ENCODE results near the gene PML.

The PML gene, protein sequence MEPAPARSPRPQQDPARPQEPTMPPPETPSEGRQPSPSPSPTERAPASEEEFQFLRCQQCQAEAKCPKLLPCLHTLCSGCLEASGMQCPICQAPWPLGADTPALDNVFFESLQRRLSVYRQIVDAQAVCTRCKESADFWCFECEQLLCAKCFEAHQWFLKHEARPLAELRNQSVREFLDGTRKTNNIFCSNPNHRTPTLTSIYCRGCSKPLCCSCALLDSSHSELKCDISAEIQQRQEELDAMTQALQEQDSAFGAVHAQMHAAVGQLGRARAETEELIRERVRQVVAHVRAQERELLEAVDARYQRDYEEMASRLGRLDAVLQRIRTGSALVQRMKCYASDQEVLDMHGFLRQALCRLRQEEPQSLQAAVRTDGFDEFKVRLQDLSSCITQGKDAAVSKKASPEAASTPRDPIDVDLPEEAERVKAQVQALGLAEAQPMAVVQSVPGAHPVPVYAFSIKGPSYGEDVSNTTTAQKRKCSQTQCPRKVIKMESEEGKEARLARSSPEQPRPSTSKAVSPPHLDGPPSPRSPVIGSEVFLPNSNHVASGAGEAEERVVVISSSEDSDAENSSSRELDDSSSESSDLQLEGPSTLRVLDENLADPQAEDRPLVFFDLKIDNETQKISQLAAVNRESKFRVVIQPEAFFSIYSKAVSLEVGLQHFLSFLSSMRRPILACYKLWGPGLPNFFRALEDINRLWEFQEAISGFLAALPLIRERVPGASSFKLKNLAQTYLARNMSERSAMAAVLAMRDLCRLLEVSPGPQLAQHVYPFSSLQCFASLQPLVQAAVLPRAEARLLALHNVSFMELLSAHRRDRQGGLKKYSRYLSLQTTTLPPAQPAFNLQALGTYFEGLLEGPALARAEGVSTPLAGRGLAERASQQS

DNA sequence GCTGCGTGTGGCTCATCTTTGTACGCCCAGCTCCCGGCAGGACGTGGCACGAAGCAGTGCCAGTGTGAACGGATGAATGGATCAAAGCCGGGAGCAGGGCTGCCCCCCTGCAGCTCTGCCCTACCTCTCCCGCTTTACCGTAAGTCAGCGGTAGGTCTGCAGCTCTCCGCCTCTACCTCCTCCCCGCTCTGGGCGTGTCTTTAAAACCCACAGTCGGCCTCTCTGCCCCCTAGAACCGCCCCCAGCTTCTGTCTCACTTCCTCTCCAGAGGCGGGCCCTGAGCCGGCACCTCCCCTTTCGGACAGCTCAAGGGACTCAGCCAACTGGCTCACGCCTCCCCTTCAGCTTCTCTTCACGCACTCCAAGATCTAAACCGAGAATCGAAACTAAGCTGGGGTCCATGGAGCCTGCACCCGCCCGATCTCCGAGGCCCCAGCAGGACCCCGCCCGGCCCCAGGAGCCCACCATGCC lies at the start of gene PML:
Gene PML, plus strand, starts transcription at position 304 of the 471 bp plus-strand sequence. Its CDS starts 97 bp downstream, at position 401.
- peak; percentile 78 for DNase-seq

DNA sequence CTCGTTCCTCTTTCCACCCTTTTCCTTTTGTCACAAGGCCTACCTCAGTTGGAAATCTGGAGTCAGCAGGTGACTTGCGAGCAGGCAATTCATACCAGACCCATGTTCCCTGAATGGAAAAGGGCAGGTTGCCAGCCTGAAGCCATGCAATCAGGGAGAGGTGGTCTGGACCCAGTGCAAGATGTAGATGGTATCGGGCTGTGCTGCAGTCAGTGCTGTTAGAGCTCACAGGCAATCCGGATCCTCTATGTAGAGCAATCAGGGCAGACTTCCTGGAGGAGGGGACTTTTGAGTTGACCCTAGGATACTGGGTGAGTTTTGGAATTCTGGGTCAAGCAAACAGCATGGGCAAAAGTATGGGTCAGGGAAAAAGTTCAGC lies 49.4 kb upstream of the PML start:
- no peak for DNase-seq

DNA sequence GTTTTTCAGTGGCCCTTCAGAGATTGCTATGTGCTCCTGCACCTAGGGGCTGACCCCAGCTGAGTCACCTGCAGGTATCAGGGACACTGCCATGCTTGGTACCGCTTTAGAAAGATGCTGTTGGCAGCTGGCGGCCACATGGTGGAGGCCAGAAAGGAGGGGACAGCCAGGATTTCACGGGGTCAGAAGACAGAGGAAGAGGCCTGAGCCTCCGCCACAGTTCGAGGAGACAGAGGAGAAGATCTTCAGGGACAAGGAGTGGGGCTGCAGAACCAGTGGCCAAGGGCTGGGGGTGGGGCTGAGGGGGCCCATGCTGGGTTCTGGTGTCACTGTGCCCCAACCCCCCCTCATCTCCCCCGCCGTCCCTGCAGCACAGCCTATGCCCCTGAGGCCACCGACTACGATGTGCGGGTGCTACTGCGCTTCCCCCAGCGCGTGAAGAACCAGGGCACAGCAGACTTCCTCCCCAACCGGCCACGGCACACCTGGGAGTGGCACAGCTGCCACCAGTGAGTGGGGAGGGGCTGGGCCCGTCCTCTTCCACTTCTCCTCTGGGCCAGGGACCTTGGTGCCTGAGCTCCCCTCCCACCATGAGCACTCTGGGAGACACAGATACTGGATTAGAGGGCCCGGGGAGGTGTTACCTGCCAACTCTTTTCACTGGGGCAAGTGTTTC lies 48.3 kb upstream of the PML start:
- DNase-seq, result no peak

DNA sequence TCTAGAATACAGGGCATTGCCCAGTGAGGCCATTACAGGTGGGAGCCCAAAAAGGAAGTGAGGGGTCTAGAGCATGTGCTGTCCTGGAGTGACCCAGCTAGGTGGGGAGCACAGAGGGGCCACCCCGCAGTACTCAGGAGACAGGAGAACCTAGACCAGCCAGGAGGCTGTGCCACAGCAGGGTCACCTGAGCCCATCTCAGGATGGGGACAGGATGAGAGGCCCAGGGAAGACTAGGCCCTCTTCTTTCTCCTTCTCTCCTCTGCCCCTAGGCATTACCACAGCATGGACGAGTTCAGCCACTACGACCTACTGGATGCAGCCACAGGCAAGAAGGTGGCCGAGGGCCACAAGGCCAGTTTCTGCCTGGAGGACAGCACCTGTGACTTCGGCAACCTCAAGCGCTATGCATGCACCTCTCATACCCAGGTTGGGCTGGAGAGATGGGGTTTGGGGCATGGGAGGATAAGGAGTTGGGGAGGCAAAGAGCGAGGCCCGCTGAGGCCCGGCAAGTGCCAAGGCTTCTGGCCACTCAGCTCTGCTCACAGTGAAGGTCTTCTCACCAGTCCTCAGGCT lies 47.6 kb upstream of the PML start:
- no peak for DNase-seq

DNA sequence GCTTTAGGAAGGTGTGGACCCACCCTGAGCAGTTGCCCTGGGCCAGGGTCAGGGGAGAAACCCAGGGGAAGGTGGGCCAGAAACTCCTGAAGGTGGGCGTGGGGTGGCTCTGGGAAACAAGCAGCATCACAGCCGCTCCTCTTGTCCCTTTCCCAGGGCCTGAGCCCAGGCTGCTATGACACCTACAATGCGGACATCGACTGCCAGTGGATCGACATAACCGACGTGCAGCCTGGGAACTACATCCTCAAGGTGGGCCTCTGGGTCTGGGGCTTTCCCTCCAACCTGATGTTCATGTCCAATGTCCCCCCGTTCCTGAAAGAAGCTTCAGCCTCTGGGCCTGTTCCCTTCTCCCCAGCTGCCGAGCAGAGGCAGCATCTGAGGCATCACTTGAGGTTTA lies 46.9 kb upstream of the PML start:
- no peak for DNase-seq

DNA sequence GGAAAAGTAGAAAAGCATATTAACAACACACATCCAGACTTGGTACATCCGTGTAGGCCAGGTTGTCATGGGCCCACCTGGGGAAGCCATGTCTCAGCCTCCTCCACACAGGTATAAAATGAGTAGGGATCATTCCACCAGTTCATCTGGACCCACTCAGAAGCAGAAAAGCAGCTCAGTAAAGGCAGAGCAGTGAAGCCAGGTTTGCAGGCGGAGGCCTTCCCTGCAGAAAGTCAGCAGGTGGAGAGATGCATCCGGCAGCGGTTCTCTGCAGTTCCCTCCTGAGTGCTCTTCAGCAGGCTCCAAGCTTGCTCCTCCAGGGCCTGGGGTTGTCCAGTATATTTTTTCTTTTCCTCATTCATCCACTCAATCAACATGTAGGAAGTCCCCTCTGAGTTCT lies 46.1 kb upstream of the PML start:
- DNase-seq, result no peak

DNA sequence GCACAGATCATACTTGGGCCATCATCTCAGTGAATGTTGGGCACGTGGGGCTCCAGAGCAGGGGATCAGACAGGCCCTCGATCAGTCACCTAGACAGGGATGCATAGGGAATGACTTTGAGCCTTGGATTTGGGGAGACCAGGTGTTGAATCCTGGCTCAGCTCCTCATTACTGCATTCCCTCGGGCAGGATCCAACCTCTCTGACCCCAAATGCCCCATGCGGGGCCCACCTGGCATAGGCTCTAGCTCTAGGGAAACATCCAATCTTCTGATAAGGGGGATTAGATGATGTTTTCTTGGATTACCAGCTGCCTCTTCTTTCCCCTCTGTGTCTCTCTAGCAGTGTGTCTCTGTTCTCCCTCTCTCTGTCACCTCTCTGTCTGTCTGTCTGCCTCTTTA lies 45.5 kb upstream of the PML start:
- DNase-seq, result no peak

DNA sequence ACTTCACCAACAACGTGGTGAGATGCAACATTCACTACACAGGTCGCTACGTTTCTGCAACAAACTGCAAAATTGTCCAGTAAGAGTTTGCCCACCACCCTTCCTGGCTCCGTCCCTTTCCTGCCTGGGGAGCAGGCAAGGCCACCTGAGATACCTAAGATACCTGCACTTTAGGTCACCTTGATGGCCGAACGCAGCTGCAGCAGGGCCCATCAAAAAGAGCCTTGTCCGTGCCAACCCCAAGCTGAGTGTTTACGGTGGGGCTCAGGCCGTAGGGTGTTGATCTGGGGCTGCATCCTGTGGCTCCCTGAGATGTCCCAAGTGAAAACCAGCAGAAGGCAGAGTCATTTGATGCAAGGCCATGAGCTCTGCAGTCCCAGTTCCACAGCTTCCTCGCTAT lies 45.0 kb upstream of the PML start:
- DNase-seq, result no peak

DNA sequence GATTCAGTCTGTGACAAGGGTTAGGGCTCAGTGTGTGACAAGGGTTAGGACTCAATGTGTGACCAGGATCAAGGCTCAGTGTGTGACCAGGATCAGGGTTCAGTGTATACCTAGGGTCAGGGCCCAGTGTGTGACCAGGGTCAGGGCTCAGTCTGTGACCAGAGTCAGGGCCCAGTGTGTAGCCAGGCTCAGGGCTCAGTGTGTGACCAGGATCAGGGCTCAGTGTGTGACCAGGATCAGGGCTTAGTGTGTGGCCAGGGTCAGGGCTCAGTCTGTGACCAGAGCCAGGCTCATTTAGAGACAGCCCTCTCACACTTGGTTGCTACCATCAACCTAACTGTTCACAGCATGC lies 44.1 kb upstream of the PML start:
- DNase-seq, result no peak

DNA sequence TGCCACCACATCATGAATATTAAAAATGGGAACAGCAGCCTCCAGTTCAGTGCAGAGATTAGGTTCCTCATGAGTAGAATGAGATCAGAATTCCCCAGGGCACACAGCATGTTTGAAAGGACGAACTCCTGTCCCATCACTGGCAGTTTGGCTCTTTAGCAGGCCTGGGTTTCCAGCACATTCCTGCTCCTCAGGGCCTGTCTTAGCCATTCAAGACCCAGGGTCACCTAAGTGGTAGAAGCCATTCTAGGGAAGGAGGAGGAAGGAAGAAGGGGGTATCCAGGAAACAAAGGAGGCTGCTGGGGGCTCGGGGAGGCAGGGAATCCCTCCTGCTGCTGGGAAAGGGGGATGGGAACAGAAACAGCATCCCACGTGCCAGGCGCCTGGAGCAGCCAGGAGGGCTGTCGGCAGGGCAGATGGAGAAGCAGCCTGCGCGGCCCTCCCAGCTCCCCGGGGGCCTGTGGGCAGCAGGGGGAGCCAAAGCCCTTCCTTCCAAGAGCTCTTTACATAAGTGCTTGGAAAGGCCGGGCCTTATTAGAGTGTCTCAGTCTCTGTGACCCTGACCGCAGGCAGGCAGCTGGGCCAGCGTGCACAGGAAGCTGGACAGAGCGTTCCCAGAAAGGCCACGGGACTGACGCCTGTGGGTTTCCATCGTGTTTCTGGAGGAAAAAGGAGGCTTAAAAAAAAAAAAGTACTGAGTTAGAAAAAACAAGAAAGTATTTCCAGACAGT lies 43.5 kb upstream of the PML start:
- DNase-seq, result peak; percentile 54

DNA sequence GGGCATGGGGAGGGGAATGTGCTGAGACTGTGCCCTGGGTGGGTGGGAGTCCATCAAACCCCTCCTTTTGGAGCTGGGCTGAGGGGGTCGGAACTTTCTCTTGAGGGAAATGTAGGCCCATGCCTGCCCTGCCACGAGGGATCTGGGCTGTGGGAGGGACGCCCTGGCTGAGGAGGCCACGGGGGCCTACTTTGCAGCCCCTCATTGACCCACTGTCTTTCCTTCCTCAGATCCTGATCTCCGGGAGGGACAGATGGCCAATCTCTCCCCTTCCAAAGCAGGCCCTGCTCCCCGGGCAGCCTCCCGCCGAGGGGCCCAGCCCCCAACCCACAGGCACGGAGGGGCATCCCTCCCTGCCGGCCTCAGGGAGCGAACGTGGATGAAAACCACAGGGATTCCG lies 42.9 kb upstream of the PML start:
- DNase-seq, result no peak

DNA sequence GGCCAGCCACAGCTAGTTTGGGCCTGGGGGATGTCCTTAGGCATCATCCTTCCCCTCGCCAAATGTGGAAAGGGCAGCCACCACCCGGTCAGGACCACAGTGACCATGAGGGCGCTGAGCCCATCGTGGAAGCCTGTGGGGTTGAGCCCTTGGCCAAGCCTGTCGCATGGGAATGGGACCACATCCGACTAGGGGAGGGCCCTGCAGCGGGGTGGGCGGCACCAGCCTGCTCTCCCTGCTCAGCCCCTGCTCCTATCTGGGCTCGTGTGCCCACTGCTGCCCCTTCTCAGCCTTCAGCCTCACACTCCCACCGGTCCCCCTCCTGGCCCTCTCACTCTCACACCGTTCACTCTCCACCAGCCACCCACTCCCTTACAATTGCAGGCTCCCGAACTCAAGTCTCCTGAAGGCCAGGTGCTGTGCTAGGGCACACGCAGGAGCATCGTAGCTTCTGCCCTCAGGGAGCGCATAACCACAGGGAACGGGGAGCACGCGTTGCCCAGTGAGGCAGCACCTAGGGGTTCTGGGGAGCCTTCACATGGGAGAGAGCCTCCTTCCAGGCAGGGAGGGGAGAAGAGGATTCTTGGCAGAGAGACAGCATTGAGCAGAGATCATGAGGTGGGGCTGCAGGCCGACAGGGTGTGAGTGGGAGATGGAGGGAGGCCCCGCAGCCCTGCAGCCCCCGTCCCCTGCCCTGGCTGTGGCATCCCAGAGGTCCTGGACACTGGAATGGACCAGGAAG lies 42.2 kb upstream of the PML start:
- DNase-seq, result no peak

DNA sequence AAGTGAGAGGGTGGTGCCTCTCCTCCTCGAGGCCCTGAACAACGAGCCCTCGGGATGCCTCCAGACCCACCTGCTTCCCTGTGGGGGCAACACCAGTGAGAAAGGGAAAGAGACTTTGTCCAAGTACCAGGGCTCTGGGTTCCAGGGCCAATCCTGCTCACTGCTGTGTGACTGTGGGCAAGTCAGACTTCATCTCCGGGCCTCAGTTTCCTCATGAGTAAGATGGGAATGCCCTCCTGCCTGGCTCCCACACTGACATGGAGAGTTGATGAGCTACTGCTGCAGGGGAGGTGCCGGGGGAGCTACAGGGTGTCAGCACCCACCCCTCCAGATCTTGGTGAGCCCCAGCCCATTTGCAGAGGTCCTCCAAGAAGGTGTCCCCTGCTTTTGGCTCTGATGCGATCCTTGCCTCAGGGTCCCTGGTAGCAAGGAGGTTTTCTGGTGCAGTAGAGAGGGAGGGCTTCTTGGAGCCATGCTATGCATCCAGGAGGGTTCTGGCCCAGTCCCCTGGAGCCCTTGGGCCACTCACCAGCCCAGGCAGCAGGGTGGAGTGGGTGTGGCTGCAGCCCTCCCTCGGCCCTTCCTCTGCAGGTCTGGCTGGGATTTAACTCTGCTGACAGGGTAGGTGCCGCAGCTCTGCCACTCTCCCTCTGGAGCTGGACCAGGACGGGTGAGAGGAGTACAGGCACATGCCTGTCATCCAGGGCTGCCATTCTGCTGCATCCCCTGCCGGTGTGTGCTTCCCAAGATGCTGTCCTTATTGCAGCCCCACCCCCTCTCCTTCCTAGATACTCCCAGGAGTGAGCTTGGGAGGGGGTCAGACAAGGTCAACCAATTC lies 41.4 kb upstream of the PML start:
- no peak for DNase-seq

DNA sequence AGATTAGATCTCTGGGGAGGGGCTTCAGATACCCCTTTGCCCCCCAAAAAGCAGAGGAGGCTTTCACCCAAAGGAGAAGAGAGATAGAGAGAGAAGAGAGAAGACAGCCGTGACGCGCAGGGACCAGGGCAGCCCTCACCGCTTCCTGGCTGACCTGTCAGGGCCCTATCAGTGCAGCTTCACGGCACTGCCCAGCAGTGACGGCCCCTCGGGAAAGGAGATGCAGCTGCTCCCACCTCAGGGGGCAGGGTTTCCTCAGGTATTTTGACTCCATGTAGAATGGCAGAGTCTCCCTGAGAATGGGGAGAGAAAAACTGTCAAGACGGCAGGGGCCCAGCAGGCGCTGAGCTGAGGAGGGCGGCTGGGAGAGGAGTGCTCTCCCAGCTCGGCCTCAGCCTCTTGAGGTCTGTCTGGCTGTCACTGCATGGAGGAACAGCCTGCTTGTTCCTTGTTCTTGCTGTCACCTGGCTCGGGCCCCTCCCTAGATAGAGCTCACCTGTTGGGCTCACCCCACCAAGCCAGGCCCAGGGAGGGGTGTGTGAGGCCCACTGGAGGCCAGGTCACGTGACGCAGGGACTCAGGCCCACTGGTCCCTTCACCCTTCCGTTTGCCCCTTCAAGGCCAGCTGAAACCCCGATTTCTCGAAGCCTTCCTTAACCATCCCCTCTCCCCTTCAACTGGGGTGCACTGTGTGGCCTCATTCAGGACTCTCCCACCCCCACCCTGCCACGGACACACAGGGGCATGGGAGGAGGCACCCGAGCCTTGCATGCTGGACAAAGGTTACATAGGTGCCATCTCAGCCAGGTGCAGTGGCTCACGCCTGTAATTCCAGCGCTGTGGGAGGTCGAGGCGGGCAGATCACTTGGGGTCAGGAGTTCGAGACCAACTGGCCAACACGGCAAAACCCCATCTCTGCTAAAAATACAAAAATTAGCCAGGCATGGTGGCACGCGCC lies 40.0 kb upstream of the PML start:
- no peak for DNase-seq

DNA sequence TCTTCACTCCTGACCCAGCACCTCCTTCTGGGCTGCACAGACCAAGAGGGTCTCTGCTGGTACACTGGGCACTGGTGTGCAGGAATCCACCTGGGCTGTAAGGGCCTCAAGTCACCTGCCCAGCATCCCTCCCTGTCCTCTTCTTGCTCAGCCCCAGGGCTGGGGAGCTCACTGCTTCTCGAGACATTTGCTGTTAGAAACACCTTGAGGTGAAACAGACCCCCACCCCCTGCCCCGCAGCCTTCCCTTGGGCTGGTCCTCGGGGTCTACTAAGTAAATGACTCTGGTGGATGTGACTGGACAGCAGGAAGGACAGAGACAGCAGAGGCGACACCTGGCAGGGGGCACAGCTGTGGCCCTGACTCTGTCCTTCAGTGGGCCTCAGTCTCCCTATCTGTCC lies 39.2 kb upstream of the PML start:
- DNase-seq, result no peak

DNA sequence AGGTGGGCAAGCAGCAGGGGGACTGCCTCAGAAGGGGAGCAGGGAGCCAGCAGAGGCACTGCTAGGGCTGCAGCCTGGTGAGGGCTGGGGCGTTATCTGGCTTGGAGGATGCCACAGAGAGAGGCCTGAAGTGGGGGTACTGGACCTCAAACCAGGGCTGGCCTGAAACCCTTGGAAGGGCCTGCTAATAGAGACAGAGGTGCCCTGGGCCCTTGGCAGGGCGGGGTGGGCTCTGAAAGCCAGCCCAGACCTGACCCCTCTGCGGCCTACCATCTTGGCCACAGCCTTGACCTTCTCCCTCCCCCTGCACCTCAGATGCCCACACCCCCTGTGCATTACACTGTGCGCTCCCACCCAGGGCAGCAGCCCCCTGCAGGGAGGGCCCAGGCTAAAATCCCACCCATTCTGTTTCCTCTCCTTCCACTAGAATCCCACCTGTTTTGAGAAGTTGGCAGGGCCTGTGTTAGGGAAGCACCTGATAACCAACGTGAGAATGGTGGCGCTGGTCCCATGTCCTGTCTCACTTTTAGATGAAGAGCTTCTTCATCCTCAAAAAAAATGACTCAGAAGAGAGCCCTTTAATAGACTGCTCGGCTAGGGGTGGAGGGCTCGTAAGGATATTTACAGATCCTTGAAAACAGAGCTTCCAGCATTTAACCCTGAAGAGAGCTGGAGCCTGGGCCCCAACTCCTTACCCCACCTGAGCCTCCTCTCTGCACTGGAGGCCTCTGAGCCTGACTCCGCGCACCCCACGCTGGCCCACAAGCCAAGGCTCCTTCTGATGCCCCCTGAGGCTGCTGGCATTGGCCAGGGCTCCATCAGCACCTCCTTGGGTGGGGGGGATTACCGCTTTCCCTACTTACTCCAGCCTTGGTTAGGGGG lies 38.4 kb upstream of the PML start:
- no peak for DNase-seq

DNA sequence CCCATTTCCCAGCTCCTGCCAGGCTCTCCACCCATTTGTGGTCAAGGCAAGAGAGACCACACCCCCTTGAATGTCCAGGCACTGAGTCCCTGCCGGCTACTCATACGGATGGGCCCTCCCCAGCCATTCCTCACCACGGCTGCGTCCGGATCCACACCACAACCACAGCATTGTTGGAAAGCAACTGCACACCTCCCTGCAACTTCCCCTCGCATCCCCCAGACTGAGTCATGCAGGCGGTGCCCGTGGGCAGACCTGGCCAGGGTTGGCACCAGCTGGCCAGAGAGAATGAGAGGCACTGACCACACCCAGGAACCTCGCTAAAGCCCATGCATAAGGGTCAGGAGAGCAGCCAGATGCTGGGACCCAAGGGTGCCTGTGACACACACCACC lies 37.8 kb upstream of the PML start:
- no peak for DNase-seq

DNA sequence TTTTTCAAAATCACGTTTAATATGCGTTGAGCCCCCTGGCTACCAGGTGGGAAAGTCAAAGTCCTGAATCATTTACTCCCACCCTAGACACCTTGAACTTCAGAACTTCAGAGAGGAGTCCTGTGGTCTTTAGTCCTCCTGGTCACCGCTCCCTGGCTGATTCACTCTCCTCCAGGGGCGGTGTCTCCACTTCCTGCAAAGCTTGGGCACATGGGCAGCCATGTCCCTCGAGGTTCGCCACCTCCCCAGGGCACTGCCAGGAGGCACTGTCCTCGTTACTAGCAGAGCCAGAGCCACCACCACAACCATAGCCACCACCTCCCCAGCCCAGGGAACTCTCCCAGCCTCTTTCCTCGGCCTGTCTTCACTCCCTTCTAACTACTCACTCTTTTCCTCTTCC lies 37.2 kb upstream of the PML start:
- DNase-seq, result no peak

DNA sequence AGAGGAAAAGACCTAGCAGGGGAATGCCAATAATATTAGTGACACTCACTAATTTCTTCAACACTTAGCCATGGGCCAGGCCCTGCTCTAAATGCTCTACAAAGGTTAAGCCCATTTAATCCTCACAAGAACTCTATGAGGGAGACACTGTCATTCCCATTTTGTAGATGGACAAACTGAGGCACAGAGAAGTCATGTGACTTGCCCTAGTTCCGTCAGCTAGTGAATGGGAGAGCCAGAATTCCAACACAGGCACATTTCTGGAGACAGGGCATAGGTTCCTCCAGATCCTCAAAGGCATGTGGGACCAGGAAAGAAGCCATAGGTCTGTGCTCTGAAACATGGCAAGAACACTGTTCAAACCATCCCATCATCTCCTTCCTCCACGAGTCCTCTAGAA lies 36.7 kb upstream of the PML start:
- DNase-seq, result no peak

Measured in DMS79 (cell line).